Measurements from ENCODE around the gene NFXL1.

Gene NFXL1

DNA sequence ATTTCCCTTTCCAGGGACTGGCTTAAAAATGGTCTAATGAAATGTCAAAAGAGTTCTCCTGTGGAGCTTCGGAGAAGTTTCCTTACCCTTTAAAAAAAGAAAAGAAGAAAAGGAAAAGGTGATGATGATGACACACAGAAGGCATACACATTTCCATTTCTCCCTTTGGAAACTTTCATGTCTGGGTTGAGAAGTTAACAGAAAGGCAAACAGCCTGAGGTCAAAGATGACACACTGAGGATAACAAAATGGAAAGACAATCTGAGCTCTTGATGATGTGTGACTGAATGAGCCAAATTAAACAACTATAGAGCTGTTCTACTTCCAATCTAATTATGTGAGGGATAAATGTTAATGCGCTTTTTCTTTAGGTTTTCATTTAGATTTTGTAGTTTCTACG, 32.2 kb downstream of the NFXL1 start:
- no peak for DNase-seq

DNA sequence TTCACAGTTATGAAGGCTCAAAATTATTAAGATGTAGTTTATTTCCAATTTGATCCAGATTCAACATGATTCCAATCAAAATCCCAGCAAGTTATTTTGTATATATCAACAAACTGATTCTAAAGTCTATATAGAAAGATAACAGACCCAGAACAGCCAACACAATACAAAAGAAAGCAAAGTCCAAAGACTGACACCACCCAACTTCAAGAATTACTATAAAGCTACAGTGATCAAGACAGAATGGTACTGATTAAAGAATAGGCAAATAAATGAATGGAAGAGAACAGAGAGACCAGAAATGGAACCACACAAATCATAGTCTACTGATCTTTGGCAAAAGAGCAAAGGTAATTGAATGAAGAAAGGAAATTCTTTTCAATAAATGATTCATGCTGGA, 34.9 kb downstream of the NFXL1 start:
- DNase-seq = no peak

DNA sequence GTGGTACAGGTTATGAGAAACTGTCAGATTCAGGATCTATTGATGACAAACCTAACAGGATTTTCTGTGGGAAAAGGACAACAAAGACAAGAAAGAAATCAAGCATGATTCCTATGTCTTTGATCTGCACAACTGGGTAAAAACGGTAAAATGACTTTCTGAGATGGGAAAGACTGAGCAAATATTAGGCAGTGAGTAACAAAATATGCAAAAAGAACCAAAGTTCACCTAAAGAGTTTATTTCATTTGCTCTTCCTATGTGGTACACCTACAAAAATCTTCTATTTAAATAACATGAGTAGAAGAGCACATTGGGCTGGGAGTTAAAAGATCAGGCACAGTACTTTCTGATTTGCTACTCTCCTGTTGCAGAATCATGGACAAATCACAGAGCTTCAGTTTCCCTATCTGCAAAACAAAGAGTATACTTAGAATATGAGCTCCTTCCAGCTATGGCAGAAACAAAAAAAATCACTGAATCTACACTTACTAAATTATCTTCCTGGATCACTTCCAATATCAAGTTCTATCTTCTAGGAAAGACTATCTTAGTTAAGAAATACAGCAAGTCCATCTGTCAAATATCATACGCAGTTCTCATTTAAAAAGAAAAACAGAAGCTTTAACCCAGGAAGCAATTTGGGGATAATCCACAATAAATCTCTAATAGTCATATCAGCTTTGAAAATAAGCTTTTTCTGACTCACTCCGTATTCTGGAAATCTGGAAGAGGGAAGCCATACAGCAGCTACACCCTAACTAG, 37.4 kb downstream of the NFXL1 start:
- DNase-seq = no peak

DNA sequence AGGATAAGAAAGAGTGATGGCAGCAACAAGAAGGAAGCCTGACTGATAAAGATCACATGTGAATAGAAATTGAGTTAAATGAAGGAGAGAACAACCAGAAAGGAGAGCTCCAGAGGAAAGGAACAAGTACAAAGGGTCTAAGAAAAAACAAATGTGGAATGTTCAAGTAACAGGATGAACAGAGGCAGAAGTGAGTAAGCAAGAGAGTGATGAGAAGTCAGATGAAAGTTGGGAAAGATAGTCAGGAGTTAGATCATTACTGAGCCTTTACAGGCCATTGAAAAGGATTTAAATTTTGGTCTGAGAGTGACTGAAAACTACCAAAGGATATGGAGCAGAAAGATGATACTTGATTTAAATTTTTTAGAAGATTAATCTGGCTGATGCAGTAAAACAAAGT, 38.1 kb downstream of the NFXL1 start:
- no peak for DNase-seq

DNA sequence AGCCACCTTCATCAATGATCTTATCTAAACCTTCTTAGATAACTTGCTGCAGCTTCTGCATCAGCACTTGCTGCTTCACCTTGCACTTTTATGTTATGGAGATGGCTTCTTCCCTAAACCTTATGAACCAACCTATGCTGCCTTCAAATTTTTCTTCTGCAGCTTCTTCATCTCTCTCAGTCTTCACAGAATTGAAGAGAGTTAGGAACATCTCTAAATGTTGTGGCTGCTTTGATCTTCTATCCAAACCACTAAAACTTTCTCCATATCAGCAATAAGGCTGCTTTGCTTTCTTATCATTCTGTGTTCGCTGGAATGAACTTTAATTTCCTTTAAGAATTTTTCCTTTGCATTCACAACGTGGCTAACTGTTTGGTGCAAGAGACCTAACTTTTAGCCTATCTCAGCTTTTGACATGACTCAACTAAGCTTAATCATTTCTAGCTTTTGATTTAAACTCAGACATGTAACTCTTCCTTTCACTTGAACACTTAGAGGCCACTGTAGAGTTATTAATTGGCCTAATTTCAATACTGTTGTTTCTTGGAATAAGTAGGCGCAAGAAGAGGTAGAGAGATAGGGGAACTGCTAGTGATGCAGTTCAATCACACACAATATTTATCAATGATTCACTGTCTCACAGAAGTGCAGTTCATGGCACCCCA, 40.4 kb downstream of the NFXL1 start:
- no peak for DNase-seq

GRCh38 chr4:47863486-47863885, 50.9 kb downstream of the NFXL1 start:
- no peak for DNase-seq

DNA sequence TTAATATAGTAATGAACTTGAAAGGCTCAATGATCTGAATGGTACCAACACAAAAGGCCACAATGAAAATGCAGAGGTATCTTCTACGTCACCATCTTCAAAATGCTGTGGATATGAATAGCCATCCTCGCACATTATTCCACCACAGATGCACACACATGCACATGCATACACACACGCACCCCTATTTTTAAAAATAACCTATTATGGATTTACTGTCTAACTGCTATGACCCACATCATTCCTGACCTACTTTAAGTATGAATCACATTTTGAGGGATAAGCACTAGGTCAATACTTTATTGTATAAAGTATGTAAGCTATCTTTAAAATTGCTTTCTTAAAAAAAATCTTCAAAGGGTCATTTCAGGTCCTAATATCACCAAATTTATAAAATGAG, 52.1 kb downstream of the NFXL1 start:
- DNase-seq = no peak

- DNase-seq = no peak
These were observed 54.1 kb downstream of the NFXL1 start for GRCh38 chr4:47860305-47860704.

- no peak for DNase-seq
These were observed 56.4 kb downstream of the NFXL1 start for GRCh38 chr4:47858006-47858405.

DNA sequence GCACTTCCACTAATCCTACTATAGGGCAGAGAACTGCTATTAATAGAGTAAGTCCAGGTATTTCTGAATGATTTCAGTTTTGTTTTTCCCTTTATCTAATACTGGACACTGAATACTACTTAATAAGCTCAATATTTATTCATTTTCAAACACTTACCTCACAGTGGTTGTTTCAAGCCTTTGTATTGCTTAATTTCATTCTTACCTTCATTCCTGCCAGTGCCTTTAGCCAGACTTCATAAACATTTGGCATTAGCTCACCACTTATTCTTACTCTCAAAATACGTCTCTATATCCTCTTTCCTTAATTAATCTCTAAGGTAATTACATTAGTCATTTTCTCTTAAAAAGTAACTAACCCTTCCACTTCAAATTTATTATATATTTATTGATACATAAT, 57.7 kb downstream of the NFXL1 start:
- no peak for DNase-seq

- no peak for DNase-seq
These were observed 59.0 kb downstream of the NFXL1 start for GRCh38 chr4:47855350-47855749.

DNA sequence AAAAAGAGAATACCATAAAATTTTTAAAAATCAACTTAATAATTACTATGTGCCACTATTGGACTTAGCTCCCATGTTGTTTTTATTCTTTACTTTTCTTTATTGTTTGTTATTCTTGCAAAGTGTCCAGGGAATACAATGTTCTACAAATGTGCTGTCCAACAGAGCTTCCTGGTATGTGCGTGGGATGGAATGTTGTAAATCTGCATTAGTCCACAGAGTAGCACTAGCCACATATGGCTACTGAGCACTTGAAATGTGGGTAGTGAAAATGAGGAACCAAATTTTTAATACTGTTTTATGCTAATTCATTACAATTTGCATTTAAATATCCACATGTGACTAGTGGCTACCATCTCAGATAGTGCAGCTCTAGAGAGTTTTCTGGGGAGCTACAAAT, 62.2 kb downstream of the NFXL1 start:
- no peak for DNase-seq

DNA sequence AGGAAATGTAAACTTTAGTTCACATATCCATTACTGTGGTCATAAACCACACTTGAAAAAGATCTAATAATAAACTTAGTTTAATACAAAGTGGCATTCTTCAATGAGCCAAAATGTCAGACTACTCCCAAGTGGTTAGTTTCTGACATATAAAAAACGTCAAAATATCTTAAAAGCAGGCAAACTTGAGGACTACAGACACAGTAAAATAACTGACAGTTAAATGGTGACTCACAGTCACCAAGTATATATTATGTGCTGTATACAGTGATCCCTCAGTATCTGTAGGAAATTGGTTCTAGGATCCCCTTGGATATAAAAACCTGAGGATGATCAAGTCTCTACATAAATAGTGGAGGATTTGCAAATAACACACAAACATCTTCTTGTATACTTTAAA, 64.9 kb downstream of the NFXL1 start:
- no peak for DNase-seq

DNA sequence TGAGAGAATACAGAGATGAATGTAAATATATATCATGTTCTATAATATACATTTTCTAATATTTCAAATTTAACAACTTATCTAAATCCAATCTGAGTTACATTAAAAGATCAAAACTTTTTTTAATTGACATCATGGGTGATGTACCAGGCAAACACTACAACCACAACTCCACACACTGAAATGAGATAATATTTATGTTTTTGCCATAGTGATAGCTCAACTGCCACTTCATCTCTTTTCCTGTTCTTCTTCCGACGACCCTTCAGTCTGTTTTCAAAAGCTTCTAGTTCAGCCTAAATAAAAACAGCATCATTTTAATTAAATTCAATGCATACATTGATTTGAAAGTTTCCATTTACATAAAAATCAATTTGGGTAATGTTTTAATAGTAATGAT, 66.3 kb downstream of the NFXL1 start:
- no peak for DNase-seq

- DNase-seq = no peak
These were observed 71.4 kb downstream of the NFXL1 start for GRCh38 chr4:47842985-47843384.

- no peak for DNase-seq
These were observed 74.1 kb downstream of the NFXL1 start for GRCh38 chr4:47840291-47840690.

DNA sequence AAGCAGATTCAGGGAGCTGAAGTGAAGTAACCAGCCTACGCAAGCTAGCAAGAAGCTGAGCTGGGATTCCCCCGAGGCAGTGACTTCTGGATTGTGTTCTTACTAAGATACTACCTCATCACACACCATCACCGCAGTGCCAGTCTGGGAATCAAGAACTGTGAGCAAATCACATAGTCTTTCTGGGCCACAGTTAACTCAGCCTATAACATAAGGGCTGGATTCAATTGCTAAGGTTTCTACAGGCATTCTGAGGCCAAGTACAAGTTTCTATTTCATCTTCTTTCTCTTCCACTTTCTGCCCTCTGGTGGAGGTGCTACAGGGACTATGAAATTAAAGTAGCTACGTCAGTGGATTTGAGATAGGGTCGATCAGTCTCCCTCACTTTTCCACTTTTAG, 75.1 kb downstream of the NFXL1 start:
- peak; percentile 65 for DNase-seq

GRCh38 chr4:47838445-47838844, 75.9 kb downstream of the NFXL1 start:
- no peak for DNase-seq

DNA sequence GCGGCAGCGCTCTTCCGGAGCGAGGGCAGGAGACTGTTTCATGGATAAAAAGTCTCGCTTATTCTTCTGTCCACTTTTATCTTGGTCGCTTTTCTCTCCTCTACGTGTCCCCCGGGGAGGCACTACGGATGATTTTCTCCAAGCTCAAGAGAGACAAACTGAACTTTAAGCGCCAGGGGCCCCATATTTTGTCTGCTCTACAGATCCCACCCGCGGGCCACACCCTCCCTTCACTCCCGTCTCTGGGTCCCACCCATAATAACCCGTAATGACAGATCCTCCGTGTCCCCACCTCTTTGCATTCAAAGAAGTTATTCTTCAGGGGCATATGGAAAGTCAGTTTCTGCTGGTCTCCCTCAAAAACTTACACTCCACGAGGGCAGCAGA, 76.5 kb downstream of the NFXL1 start, which contains the start of gene CORIN:
Gene CORIN (minus strand): TSS at position 160 of the 387 bp plus-strand sequence. CDS start 118 bp downstream, at position 42.
- DNase-seq = no peak

- DNase-seq = peak; percentile 28
These were observed 77.1 kb downstream of the NFXL1 start for GRCh38 chr4:47837094-47837907.

DNA sequence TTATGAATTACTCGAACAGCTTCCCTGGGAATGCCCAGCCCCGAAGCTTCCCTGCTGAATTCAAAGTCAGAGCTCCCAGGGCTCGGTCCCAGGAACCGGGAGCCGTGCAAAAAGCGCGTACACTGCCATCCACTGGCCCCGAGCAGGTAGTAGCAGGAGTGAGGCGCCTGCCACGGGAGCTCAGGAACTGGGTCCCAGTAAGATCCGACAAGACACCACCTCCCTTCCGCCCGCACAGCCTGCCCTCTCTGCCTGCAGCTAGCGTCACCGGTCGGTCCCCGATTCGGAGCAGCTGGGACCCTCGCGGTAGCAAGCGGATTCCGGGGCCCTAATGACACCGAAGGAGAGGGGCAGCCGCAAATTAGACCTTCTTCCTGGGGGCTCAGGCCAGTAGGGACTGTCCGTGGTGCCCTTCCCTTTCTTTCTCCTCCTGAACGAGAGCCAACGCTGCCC, 77.7 kb downstream of the NFXL1 start:
- DNase-seq = peak; percentile 59

- DNase-seq = no peak
These were observed 78.9 kb downstream of the NFXL1 start for GRCh38 chr4:47835494-47835893.

GRCh38 chr4:47831026-47831679, 83.2 kb downstream of the NFXL1 start:
- no peak for DNase-seq

Data from stimulated activated CD4-positive, alpha-beta T cell treated with anti-CD3 and anti-CD28 coated beads, Interleukin-4, amount 100 ng/mL, for 24 hours (primary cell).